Measurements from ENCODE around the gene ANG. TPM values are rescaled to one million over a fixed set of nuclear protein-coding genes. Genes with fewer than 3 reads are reported as not detected.
"Not testable (repeated sequence)": the region's sequence is repeated elsewhere in the genome, so short reads cannot be mapped to it uniquely, and the experiment has no call there.

The ANG gene
- total RNA-seq = 1.3 and 4.8 TPM in 2 replicates

DNA sequence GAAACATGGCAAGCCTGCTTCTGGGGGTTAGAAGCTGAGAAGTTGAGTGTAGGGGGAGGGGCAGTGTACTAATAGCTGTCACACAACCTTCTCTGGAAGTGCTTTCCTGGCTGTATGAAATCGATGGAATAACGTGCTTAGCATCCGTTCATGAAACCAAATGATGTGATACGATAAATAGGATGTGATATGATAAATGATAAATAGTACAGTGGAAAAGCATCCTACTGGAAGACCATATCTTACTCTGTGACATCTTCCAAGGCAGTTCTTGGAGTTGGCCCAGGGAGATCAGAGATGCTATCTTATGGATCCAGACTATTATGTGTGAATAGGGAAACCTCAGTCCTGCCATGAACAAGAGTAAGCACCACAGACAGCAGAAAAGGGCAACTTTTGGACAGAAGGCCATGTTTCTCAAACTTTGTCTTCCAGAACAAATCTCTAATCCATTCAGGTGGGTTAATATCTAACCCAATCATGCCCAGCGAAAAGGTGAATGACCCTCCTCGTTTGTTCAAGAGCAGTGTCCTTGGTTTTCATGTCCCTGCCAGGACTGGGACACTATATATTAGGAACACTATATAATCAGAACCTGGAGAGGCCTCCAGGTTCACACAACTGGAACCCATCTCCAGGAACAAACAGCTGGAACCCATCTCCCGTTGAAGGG lies at the start of gene ANG:
ANG (plus strand) TSS at position 598 of the 673 bp plus-strand sequence. CDS start 4,801 bp downstream, outside the sequence.
- no peak for DNase-seq (ENCODE audit: low read depth)
- no peak within 1 kb of the TSS for H3K4me3 ChIP-seq (ENCODE audit: low read depth, low read length)
- TF ChIP-seq CTCF (conservative IDR thresholded peaks at IDR 0.05; ENCODE audit: low read depth, low read length) = no peak

DNA sequence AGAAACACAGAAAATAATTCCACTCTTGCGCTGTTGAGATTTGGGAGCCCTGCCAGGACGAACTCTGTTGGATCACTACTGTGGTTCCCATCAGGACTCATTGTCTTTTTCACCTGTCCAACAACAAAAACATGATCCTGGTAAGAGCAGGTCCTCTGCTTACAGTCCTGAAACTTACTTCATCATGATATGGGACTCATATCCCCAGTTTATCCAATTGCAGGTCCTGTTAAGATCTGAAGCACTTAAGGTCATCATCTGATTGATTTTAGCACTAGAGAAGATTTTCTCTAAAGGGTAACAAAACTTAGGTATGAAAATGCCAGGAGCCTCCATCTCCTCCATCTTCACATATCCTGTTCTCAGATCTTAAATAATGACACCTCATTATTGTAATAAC lies 47.0 kb upstream of the ANG start, which contains the start of gene OR6S1:
OR6S1 (minus strand) TSS at position 101 of the 400 bp plus-strand sequence; CDS start at position 101, 0 bp downstream.
- H3K4me3 ChIP-seq (ENCODE audit: low read depth, low read length) = no peak within 1 kb of the TSS

DNA sequence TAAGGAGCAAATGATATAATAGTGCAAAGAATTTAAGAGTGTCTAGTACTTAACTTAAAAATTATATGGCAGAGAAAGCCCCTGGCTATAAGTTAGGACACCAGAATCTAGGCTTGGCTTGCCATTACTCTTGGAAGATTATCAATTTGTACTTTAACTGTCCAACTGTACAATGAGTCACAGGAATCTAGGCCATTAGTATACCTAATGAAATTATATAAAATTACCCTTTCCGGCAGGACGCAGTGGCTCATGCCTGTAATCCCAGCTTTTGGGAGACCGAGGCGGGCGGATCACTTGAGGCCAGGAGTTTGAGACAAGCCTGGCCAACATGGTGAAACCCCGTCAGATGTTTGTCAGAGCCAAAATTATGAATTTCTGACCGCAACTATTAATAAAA lies 46.4 kb upstream of the ANG start:
- TF ChIP-seq CTCF (conservative IDR thresholded peaks at IDR 0.05; ENCODE audit: low read depth, low read length) = no peak
- H3K4me3 ChIP-seq (ENCODE audit: low read depth, low read length) = no peak overlapping the region
- DNase-seq (ENCODE audit: low read depth) = no peak

More for the DNA sequence above, 47.0 kb upstream of the ANG start, which contains the start of gene OR6S1:
- DNase-seq (ENCODE audit: low read depth) = no peak
- no peak for TF ChIP-seq CTCF (conservative IDR thresholded peaks at IDR 0.05; ENCODE audit: low read depth, low read length)

DNA sequence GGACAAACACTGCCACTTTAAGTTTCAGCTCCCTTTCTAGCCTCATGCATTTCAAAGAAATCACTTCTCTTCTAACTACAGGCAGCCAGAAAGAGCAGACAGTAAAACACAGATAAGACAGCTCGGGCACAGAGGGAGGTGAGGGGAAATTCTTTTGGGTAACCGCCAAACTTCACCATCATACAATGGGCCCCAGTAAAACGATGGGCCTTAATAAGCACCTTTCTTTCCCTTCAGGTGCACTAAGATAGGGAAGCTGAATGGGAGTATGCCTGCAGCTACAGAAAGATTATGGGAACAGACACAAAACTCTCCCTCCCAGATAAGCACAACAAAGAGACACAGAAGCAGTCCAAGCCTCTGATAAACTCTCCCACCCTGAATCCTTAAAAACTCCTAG lies 45.8 kb upstream of the ANG start:
- DNase-seq (ENCODE audit: low read depth); H3K4me3 ChIP-seq (ENCODE audit: low read depth, low read length): not testable (repeated sequence)

- TF ChIP-seq CTCF (conservative IDR thresholded peaks at IDR 0.05; ENCODE audit: low read depth, low read length) = no peak
- H3K4me3 ChIP-seq (ENCODE audit: low read depth, low read length) = no peak overlapping the region
- DNase-seq (ENCODE audit: low read depth) = no peak
Measured at GRCh38 chr14:20644520-20644919, 44.0 kb upstream of the ANG start.

- no peak for TF ChIP-seq CTCF (conservative IDR thresholded peaks at IDR 0.05; ENCODE audit: low read depth, low read length)
- DNase-seq (ENCODE audit: low read depth) = no peak
- no peak overlapping the region for H3K4me3 ChIP-seq (ENCODE audit: low read depth, low read length)
Measured at GRCh38 chr14:20645481-20645880, 43.1 kb upstream of the ANG start.

DNA sequence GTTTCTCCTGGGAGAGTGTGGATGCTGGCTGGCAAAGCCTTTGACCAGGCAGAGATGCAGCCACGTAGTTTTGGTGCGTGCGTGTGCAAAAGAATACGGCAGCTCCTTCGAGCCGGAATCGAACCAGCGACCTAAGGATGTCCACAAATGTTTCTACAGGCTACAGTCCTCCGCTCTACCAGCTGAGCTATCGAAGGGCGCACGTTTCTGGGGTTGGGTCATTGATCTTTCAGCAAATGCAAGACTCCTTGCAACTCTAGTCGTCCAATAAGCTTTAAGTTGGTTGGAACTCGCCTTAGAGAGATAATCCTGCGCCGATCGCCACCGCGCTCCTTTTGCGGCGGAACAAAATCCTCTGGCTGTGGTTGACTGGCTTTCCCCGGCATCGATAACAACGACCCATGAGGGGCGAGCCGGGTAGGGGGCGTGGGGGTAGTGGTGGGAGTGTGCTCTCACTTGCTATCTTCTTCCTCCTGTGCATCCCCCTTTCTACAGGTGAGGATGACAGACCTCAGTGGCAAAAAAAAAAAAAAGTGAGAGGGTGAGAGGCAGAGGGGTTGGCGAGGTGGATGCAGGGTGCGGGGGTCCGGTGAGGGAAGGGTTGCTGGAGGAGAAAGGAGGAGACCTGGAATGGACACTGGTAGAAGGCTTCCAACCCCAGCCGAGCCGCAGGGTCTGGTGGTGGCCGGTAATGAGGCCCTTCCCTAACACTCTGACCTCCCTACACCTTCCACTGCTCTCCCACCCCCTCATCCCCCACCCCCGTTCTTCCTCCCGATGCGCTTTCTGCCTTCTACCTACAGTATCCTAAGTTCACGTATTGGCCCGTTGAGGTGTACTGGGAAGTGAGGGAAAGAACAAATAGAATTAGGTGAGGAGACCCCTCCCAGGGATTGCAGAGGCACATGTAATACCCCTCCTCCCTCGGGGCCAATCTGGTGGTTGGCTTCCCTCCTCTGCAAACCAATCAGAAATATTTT lies 35.3 kb upstream of the ANG start:
- H3K4me3 ChIP-seq (ENCODE audit: low read depth, low read length) = peak overlapping the region; percentile 35
- DNase-seq (ENCODE audit: low read depth) = no peak
- no peak for TF ChIP-seq CTCF (conservative IDR thresholded peaks at IDR 0.05; ENCODE audit: low read depth, low read length)

Data from epithelial cell of proximal tubule (primary cell).